ENCODE results near the gene NAALAD2.

The NAALAD2 gene

DNA sequence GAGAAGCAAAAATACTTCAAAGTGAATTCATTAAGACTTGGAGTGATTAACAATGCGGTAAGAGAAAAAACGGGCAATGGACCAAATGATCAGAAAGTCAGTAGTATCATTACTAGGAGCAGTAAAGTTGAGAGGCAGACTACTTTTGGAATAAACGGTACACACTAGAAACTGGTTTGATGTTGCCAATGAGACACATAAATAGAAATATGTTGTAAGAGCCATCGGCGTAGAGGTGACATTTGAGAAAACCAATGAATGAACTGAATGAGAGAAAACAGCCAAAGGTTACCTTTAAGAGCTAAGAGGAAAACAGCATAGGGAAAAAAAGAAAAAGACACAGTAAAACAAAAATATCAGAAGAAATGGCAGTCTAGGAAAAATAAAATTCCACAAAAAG is 82.1 kb downstream of the NAALAD2 start:
- Histone ChIP-seq H3K27ac (ENCODE audit: low read depth, low read length) (no peak overlapping the region), H3K9ac (ENCODE audit: low read length in 5 of 5) (no peak overlapping the region), H3K9me3 (ENCODE audit: control insufficient read depth in 5 of 5, low read length in 5 of 5) (no peaks in the 10 kb centered on the region), H3K36me3 (ENCODE audit: control insufficient read depth in 5 of 5, insufficient read depth in 5 of 5, low read length in 5 of 5) (peaks cover 4 to 22% (median 14%) of the 10 kb centered on the region in 5 donors), H3K4me1 (ENCODE audit: control insufficient read depth in 5 of 5, insufficient read depth in 5 of 5, low read length in 5 of 5) (peaks cover 0 to 18% (median 15%) of the 10 kb centered on the region in 5 donors), H3K27me3 (ENCODE audit: control insufficient read depth in 5 of 5, insufficient read depth in 4 of 5, low read length in 5 of 5) (no peaks in the 10 kb centered on the region), H3K4me3 (ENCODE audit: low read depth in 1 of 5, low read length in 5 of 5) (no peak overlapping the region)

- Histone ChIP-seq H3K4me3 (ENCODE audit: low read depth in 1 of 5, low read length in 5 of 5) (no peak overlapping the region), H3K27ac (ENCODE audit: low read depth, low read length) (no peak overlapping the region), H3K27me3 (ENCODE audit: control insufficient read depth in 5 of 5, insufficient read depth in 4 of 5, low read length in 5 of 5) (no peaks in the 10 kb centered on the region), H3K9me3 (ENCODE audit: control insufficient read depth in 5 of 5, low read length in 5 of 5) (no peaks in the 10 kb centered on the region), H3K4me1 (ENCODE audit: control insufficient read depth in 5 of 5, insufficient read depth in 5 of 5, low read length in 5 of 5) (peaks cover 0 to 30% (median 27%) of the 10 kb centered on the region in 5 donors), H3K36me3 (ENCODE audit: control insufficient read depth in 5 of 5, insufficient read depth in 5 of 5, low read length in 5 of 5) (peaks cover 0 to 16% (median 8%) of the 10 kb centered on the region in 5 donors), H3K9ac (ENCODE audit: low read length in 5 of 5) (no peak overlapping the region)
Observed at GRCh38 chr11:90218606-90219005, 84.1 kb downstream of the NAALAD2 start.

GRCh38 chr11:90219438-90219837 is 85.0 kb downstream of the NAALAD2 start:
- no peaks in the 10 kb centered on the region for H3K9me3 ChIP-seq (ENCODE audit: control insufficient read depth in 5 of 5, low read length in 5 of 5)
- no peak overlapping the region for H3K9ac ChIP-seq (ENCODE audit: low read length in 5 of 5)
- H3K27me3 ChIP-seq (ENCODE audit: control insufficient read depth in 5 of 5, insufficient read depth in 4 of 5, low read length in 5 of 5): no peaks in the 10 kb centered on the region
- peaks cover 0 to 35% (median 30%) of the 10 kb centered on the region in 5 donors for H3K4me1 ChIP-seq (ENCODE audit: control insufficient read depth in 5 of 5, insufficient read depth in 5 of 5, low read length in 5 of 5)
- peaks cover 0 to 12% (median 5%) of the 10 kb centered on the region in 5 donors for H3K36me3 ChIP-seq (ENCODE audit: control insufficient read depth in 5 of 5, insufficient read depth in 5 of 5, low read length in 5 of 5)
- no peak overlapping the region for H3K4me3 ChIP-seq (ENCODE audit: low read depth in 1 of 5, low read length in 5 of 5)
- no peak overlapping the region for H3K27ac ChIP-seq (ENCODE audit: low read depth, low read length)

DNA sequence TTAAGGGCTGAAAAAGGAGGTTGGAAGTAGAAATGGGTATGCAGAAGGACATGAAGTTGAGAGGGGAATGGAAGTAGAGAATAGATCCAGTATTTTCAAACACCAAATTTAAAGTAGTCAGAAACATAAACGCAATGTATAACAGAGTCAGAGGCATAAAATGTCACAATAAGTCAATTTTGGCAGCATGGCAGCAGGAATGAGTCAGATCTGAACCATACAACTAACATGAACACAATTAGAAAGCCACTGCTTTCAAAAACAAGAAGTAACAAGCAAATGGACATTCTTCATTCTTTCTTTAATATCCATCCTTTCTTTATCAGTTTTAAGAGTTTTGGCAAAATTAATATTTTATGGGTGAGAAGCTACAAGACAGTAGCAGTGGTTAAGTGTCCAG is 85.9 kb downstream of the NAALAD2 start:
- Histone ChIP-seq H3K27me3 (ENCODE audit: control insufficient read depth in 5 of 5, insufficient read depth in 4 of 5, low read length in 5 of 5) (no peaks in the 10 kb centered on the region), H3K27ac (ENCODE audit: low read depth, low read length) (no peak overlapping the region), H3K4me3 (ENCODE audit: low read depth in 1 of 5, low read length in 5 of 5) (peak overlapping the region in 1 of 5 donors; percentile 12), H3K9ac (ENCODE audit: low read length in 5 of 5) (no peak overlapping the region), H3K36me3 (ENCODE audit: control insufficient read depth in 5 of 5, insufficient read depth in 5 of 5, low read length in 5 of 5) (peaks cover 0 to 12% (median 5%) of the 10 kb centered on the region in 5 donors), H3K9me3 (ENCODE audit: control insufficient read depth in 5 of 5, low read length in 5 of 5) (no peaks in the 10 kb centered on the region), H3K4me1 (ENCODE audit: control insufficient read depth in 5 of 5, insufficient read depth in 5 of 5, low read length in 5 of 5) (peaks cover 0 to 35% (median 30%) of the 10 kb centered on the region in 5 donors)

GRCh38 chr11:90221803-90222458 is 87.5 kb downstream of the NAALAD2 start:
- peak overlapping the region; percentile 88 to 98 (median 97) for H3K9ac ChIP-seq (ENCODE audit: low read length in 5 of 5)
- H3K36me3 ChIP-seq (ENCODE audit: control insufficient read depth in 5 of 5, insufficient read depth in 5 of 5, low read length in 5 of 5): peaks cover 0 to 4% (median 0%) of the 10 kb centered on the region in 5 donors
- H3K27me3 ChIP-seq (ENCODE audit: control insufficient read depth in 5 of 5, insufficient read depth in 4 of 5, low read length in 5 of 5): no peaks in the 10 kb centered on the region
- peaks cover 0 to 35% (median 30%) of the 10 kb centered on the region in 5 donors for H3K4me1 ChIP-seq (ENCODE audit: control insufficient read depth in 5 of 5, insufficient read depth in 5 of 5, low read length in 5 of 5)
- H3K4me3 ChIP-seq (ENCODE audit: low read depth in 1 of 5, low read length in 5 of 5): peak overlapping the region; percentile 91 to 97 (median 91)
- peak overlapping the region; percentile 96 for H3K27ac ChIP-seq (ENCODE audit: low read depth, low read length)
- no peaks in the 10 kb centered on the region for H3K9me3 ChIP-seq (ENCODE audit: control insufficient read depth in 5 of 5, low read length in 5 of 5)

- peaks cover 0 to 35% (median 30%) of the 10 kb centered on the region in 5 donors for H3K4me1 ChIP-seq (ENCODE audit: control insufficient read depth in 5 of 5, insufficient read depth in 5 of 5, low read length in 5 of 5)
- peak within 1 kb of the TSS; percentile 88 to 98 (median 97) for H3K9ac ChIP-seq (ENCODE audit: low read length in 5 of 5)
- peak within 1 kb of the TSS; percentile 91 to 97 (median 91) for H3K4me3 ChIP-seq (ENCODE audit: low read depth in 1 of 5, low read length in 5 of 5)
- no peaks in the 10 kb centered on the region for H3K9me3 ChIP-seq (ENCODE audit: control insufficient read depth in 5 of 5, low read length in 5 of 5)
- H3K27me3 ChIP-seq (ENCODE audit: control insufficient read depth in 5 of 5, insufficient read depth in 4 of 5, low read length in 5 of 5): no peaks in the 10 kb centered on the region
- H3K27ac ChIP-seq (ENCODE audit: low read depth, low read length): peak within 1 kb of the TSS; percentile 96
- no peaks in the 10 kb centered on the region for H3K36me3 ChIP-seq (ENCODE audit: control insufficient read depth in 5 of 5, insufficient read depth in 5 of 5, low read length in 5 of 5)
Observed at GRCh38 chr11:90222459-90223247, 88.2 kb downstream of the NAALAD2 start, which contains the start of gene CHORDC1. CHORDC1 (minus strand) TSS chr11:90223049; CDS start chr11:90222954, 95 bp downstream.

GRCh38 chr11:90223248-90223585 is 88.8 kb downstream of the NAALAD2 start:
- H3K27me3 ChIP-seq (ENCODE audit: control insufficient read depth in 5 of 5, insufficient read depth in 4 of 5, low read length in 5 of 5): no peaks in the 10 kb centered on the region
- H3K36me3 ChIP-seq (ENCODE audit: control insufficient read depth in 5 of 5, insufficient read depth in 5 of 5, low read length in 5 of 5): no peaks in the 10 kb centered on the region
- peak overlapping the region; percentile 96 for H3K27ac ChIP-seq (ENCODE audit: low read depth, low read length)
- H3K4me1 ChIP-seq (ENCODE audit: control insufficient read depth in 5 of 5, insufficient read depth in 5 of 5, low read length in 5 of 5): peaks cover 0 to 35% (median 30%) of the 10 kb centered on the region in 5 donors
- H3K9ac ChIP-seq (ENCODE audit: low read length in 5 of 5): peak overlapping the region; percentile 88 to 98 (median 97)
- peak overlapping the region; percentile 91 to 97 (median 91) for H3K4me3 ChIP-seq (ENCODE audit: low read depth in 1 of 5, low read length in 5 of 5)
- no peaks in the 10 kb centered on the region for H3K9me3 ChIP-seq (ENCODE audit: control insufficient read depth in 5 of 5, low read length in 5 of 5)

DNA sequence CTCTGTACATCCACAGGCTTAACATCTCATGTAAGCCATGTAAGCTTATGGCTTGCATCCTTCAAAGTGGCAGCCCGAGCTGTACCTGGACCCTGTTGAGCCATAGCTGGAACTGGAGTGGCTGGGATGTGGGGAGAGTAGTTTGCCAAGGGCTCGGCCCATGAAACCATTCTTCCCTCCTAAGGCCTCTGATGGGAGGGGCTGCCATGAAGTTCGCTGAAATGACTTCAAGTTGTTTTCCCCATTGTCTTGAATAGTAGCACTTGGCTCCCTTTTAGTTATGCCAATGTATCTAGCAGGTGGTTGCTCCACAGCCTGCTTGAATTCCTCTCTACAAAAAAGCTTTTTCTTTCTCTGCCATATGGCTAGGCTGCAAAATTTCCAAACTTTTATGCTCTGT is 93.6 kb downstream of the NAALAD2 start:
- Histone ChIP-seq H3K9ac (ENCODE audit: low read length in 5 of 5) (no peak overlapping the region), H3K27ac (ENCODE audit: low read depth, low read length) (no peak overlapping the region), H3K27me3 (ENCODE audit: control insufficient read depth in 5 of 5, insufficient read depth in 4 of 5, low read length in 5 of 5) (no peaks in the 10 kb centered on the region), H3K4me1 (ENCODE audit: control insufficient read depth in 5 of 5, insufficient read depth in 5 of 5, low read length in 5 of 5) (peaks cover 0 to 12% (median 7%) of the 10 kb centered on the region in 5 donors), H3K4me3 (ENCODE audit: low read depth in 1 of 5, low read length in 5 of 5) (no peak overlapping the region), H3K36me3 (ENCODE audit: control insufficient read depth in 5 of 5, insufficient read depth in 5 of 5, low read length in 5 of 5) (no peaks in the 10 kb centered on the region), H3K9me3 (ENCODE audit: control insufficient read depth in 5 of 5, low read length in 5 of 5) (no peaks in the 10 kb centered on the region)

DNA sequence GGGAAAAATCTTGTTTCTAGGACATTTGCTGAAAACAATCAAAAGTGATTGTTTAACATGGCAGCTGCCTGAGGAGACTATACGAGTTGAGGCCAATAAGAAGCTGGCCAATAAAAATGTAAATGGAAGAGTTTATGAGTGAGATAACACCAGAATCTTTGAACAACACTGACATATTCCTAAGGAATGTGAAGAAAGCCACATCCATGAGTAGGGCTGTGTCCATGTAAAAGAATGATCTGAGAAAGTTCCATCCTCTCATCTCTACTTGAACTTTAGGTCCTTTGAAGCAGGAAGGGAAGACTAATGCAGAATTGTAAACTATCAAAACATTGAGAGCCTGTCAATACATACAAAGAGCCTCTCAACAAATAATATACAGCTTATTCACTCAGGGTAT is 95.3 kb downstream of the NAALAD2 start:
- H3K9me3 ChIP-seq (ENCODE audit: control insufficient read depth in 5 of 5, low read length in 5 of 5): no peaks in the 10 kb centered on the region
- no peak overlapping the region for H3K4me3 ChIP-seq (ENCODE audit: low read depth in 1 of 5, low read length in 5 of 5)
- H3K27ac ChIP-seq (ENCODE audit: low read depth, low read length): no peak overlapping the region
- no peaks in the 10 kb centered on the region for H3K4me1 ChIP-seq (ENCODE audit: control insufficient read depth in 5 of 5, insufficient read depth in 5 of 5, low read length in 5 of 5)
- H3K9ac ChIP-seq (ENCODE audit: low read length in 5 of 5): no peak overlapping the region
- no peaks in the 10 kb centered on the region for H3K36me3 ChIP-seq (ENCODE audit: control insufficient read depth in 5 of 5, insufficient read depth in 5 of 5, low read length in 5 of 5)
- H3K27me3 ChIP-seq (ENCODE audit: control insufficient read depth in 5 of 5, insufficient read depth in 4 of 5, low read length in 5 of 5): no peaks in the 10 kb centered on the region

- Histone ChIP-seq H3K9me3 (ENCODE audit: control insufficient read depth in 5 of 5, low read length in 5 of 5) (no peaks in the 10 kb centered on the region), H3K4me3 (ENCODE audit: low read depth in 1 of 5, low read length in 5 of 5) (no peak overlapping the region), H3K36me3 (ENCODE audit: control insufficient read depth in 5 of 5, insufficient read depth in 5 of 5, low read length in 5 of 5) (no peaks in the 10 kb centered on the region), H3K27me3 (ENCODE audit: control insufficient read depth in 5 of 5, insufficient read depth in 4 of 5, low read length in 5 of 5) (no peaks in the 10 kb centered on the region), H3K27ac (ENCODE audit: low read depth, low read length) (no peak overlapping the region), H3K4me1 (ENCODE audit: control insufficient read depth in 5 of 5, insufficient read depth in 5 of 5, low read length in 5 of 5) (no peaks in the 10 kb centered on the region), H3K9ac (ENCODE audit: low read length in 5 of 5) (no peak overlapping the region)
Observed at GRCh38 chr11:90234977-90235376, 100.5 kb downstream of the NAALAD2 start.

Measured in subcutaneous abdominal adipose tissue (tissue), 5 donors.